HG03521 (cell line): ENCODE data around the gene OR2T8.
A peak's percentile ranks its signal among the peaks of the same experiment; 100 is the strongest.

Experiments used
- ATAC-seq: cut with Tn5 transposase; IDR thresholded peaks from one replicate; pipeline ENCODE4 v1.9.1; 2021; ENCODE audit warnings: mild to moderate bottlenecking, moderate library complexity; ENCODE audit not compliant: unreplicated experiment

The OR2T8 gene, protein sequence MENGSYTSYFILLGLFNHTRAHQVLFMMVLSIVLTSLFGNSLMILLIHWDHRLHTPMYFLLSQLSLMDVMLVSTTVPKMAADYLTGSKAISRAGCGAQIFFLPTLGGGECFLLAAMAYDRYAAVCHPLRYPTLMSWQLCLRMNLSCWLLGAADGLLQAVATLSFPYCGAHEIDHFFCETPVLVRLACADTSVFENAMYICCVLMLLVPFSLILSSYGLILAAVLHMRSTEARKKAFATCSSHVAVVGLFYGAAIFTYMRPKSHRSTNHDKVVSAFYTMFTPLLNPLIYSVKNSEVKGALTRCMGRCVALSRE

DNA sequence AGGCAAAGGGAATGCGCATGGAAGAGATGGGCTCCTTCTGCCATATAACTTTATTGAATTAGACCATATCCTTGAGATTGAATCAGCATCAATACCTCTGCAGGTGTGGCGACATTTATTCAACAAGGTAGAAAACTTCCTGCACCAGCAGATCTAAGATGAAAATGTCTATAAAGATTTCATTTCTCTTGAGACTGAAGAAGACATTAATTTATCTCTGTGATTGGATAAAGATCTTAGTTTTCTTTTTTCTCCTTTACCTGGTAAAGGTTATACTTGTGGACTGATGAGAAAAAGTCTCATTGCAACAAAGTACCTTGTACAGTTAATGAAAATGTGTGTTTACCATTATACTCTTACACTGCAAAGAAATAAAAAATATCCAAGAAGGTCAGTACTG is at the start of gene OR2T8:
Gene OR2T8 (plus strand): TSS at position 301 of the 400 bp plus-strand sequence. CDS start 766 bp downstream, outside the sequence.
- ATAC-seq, result no peak

DNA sequence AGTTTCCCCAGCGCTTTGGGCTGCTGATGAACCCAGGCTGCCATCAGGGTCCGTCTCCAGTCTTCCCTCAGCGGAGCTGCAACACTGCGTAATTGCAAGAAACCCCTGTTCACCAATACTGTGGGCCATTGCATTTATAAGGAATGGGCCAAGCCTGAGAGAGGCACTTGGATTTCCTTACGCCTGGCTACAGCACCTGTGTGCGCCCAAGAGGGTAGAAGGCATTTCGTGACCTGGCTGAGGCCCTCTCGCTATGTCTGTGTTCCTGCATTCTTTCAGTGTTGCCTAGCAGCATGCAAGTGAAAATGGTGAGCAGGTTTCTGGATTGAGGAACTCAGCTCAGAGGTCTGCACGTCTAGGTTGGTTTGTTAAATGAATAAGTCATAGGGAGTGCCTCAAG is 36.7 kb upstream of the OR2T8 start:
- ATAC-seq, result no peak

DNA sequence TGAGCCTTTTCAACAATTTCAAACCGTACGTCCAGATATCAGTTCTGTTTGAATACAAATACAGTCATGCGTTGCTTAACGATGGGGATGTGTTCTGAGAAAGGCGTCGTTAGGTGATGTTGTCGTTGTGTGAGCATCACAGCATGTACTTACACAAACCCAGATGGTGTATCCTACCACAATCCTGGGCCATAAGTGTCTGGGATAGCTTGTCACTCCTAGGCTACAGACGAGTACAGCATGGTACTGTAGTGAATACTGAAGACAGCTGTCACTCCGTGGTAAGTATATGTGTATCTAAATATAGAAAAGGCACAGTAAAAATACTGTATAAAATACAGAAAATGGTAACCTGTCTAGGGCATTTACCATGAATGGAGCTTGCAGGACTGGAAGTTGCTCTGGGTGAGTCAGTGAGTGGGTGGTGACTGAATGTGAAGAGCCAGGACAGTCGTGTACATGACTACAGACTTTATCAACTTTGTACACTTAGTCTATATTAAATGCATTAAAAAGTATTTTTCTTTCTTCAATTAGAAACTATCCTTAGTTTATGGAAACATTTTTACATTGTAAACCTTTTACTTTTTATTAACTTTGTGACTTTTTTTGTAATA is 35.1 kb upstream of the OR2T8 start:
- ATAC-seq, result no peak

DNA sequence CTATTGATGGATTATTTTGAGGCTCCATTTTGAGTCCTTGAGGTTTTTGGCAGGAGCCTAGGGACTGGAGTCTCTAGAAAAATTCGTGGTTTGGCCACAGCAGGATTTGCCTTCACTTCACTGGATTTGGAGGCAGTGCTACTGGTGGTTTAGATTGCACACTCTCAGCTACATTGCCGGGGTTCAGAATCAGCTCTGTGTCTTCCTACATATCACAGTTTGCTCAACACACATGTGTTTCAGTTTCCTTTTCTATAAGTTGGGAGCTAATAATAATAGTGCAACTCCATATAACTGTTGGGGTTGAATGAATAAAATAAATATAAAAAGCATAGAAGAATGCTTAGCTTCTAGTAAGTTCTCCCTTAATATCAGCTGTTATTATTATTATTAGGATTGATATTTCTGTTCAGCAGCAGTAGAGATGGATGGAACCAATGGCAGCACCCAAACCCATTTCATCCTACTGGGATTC is 24.9 kb upstream of the OR2T8 start, which contains the start of gene OR2W3:
Gene OR2W3 (plus strand): TSS at position 425 of the 475 bp plus-strand sequence. CDS start 0 bp downstream, at position 425.
- ATAC-seq, result no peak

DNA sequence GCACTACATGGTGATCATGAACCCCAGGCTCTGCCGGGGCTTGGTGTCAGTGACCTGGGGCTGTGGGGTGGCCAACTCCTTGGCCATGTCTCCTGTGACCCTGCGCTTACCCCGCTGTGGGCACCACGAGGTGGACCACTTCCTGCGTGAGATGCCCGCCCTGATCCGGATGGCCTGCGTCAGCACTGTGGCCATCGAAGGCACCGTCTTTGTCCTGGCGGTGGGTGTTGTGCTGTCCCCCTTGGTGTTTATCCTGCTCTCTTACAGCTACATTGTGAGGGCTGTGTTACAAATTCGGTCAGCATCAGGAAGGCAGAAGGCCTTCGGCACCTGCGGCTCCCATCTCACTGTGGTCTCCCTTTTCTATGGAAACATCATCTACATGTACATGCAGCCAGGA is 24.1 kb upstream of the OR2T8 start:
- no peak for ATAC-seq

DNA sequence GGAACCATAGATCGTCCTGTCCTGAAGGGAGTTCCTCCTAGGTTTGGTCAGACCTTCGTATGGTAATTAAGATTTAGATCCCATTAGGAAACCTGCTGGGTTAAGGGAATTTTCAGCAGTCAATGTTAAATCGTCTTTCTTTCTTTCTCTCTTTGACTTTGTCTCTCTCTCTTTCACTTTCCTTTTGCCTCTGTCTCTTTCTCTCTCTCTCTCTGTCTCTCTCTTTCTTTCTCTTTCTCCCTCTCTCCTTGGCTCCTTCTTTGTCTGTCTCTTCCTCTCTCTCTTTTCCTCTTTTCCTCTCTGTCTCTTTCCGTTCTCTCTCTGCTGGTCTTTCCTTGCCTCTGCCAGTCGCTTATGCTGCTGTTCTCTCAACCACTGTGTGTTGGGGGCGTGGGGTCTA is 15.9 kb upstream of the OR2T8 start:
- ATAC-seq, result no peak

DNA sequence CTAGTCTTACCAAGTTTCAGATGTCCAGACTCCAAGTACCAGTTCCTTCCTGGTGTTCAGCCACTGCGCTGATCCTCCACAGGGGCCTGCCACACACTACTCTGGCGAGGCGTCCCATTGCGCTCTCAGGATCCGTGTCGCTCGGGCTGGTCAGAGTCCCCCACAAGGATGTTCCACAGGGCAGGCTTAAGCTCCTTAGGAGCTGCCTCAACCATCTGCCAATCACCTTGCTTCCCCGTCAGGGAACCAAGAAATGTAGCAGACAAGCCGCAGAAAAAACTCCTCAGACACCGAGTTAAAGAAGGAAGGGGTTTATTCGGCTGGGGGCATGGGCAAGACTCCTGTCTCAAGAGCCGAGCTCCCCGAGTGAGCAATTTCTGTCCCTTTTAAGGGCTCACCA is 14.9 kb upstream of the OR2T8 start:
- no peak for ATAC-seq

DNA sequence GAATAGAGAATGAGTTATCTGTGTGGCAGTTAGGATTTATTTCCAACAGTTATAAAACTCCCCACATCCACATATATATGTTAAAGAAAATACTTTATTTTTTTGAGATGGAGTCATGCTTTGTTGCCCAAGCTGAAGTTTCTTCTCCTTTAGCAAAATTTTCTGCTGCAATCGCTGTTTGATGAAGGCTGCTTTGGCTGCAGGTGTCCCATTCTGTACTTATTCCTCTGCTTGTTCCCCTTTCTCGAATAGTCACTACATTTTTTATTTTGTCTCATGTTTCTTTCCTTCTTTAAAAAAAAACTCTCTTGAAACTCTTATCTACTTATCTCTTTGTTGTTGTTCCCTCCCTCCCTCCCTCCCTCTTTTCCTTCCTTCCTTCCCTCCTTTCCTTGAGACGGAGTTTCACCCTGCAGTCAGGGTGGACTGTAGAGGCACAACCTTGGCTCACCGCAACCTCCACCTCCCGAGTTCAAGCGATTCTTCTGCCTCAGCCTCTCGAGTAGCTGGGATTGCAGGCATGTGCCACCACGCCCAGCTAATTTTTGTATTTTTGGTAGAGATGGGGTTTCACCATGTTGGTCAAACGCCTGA is 14.0 kb upstream of the OR2T8 start:
- ATAC-seq, result no peak

DNA sequence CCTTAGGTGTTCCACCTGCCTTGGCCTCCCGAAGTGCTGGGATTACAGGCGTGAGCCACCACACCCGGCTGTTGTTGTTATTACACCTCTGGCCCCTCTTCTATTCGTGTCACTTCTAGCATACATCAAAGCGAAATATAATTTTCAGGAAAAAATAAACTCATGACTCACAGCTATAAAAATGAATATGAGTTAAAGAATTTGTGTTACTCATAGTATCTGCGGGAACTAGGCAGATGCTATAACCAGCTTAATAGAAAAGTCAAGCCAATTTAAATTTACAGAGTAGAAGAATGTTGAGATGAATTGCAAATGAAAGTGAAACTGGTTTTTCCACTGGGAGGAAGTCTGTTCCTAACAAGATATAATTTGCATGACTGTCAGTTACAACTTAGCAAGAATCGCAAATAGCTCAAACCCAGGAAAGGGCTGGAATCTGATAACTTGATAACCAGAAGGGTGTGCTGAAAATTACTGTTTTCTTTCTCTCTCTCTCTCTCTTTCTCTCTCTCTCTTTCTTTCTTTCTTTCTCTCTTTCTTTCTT is 13.5 kb upstream of the OR2T8 start:
- no peak for ATAC-seq

DNA sequence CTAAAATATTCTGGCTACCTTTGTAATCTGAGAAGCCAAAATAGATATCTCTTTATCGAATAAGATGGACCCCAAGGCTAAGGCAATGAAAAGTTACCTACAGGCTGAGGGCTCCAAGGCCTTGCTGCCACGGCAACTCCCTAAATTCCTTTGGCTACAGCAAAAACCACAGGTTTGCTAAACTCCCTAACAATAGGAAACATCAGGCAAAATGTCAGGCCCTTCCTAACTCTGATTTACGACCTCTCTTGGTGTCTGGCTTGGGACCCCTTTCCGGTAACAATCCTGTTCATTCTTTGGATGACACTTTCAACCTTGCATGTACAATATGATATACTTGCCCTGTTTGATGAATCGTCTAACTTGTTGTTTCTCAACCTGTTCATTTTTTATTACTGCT is 11.3 kb upstream of the OR2T8 start:
- ATAC-seq, result no peak

DNA sequence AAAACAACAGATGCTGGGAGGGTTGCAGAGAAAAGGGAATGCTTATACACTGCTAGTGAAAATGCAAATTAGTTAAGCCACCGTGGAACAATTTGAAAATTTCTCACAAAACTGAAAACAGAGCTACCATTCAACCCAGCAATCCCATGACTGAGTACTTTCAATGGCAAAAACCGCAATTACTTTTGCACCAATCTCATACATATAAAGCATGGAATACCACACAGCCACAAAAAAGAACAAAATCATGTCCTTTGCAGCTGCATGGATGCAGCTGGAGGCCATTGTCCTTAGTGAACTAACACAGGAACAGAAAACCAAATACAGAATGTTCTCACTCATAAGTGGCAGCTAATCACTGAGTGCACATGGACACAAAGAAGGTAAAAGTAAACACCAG is 6.3 kb upstream of the OR2T8 start:
- no peak for ATAC-seq

DNA sequence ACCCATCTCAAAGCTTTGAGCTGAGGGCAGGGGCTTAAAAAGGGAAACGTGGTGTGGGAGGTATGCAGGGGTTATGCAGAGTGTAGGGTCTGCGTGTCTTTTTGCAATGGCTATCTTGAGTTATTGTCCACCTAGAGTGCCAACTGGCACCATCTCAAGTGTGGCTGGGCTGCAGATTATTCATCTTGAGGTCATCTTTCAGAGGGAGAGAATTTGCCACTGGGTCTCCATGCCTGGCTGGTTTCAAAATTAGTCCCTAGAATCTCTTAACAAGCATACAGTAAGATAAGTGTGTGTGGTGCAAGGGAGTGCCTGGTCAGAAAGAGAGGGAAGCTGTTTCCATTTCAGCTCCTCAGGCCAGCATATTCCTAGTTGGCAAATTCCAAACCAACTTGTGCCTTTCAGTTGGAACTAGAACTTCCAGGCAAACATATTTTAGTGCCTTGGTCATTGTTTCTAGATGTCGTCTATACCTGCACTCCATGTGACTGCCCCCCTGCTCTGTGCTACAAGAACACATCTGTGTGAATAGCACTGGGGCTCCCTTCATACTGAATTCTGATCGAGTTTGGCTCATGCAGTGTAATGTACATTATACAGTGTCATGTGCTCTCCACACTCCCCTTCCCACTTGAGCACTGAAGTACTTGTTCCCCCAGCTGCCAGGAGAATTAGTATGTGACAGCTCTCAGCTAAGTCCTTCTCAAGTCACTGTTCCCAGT is 5.0 kb upstream of the OR2T8 start:
- ATAC-seq, result no peak

DNA sequence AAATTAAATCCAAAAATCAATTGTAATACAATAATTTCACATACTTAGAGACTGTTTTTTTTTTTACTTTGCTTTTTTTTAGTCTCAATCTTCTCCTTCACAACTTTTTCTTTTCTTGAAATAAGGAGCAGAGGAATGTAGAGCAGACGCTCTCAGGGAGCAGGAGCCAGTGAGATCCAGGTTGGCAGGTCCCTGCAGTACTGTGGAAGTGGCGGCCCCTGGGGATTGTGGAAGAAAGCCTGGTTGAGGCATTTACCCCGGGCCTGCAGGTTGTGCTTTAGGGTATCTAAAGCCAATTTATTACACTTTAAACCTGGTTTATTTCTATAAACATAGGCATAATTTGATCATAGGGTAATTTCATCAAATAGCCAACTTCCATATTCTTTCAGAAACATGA is 3.9 kb downstream of the OR2T8 start:
- ATAC-seq, result no peak

DNA sequence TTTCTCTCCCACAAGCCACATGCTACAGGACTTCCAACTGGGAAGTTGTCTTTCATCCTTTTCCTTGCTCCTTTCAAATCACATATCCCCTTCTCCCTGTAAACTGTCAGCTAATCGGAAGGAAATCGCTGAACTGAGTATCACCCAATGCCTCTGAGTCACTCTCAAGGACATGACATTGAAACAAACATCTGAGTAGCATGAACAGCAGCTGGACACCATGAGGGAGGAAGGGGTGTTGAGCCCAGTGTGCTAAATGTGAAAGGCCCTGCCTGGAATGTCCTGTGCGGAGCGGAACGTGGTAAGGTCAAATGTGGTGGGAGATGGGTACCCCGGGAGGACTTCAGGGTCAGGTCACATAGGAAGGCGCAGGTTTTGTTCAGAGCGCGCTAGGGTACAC is 4.8 kb downstream of the OR2T8 start, which contains the start of gene OR2AJ1:
Gene OR2AJ1 (plus strand): TSS at position 22 of the 400 bp plus-strand sequence. CDS start 8,880 bp downstream, outside the sequence.
- ATAC-seq, result no peak

DNA sequence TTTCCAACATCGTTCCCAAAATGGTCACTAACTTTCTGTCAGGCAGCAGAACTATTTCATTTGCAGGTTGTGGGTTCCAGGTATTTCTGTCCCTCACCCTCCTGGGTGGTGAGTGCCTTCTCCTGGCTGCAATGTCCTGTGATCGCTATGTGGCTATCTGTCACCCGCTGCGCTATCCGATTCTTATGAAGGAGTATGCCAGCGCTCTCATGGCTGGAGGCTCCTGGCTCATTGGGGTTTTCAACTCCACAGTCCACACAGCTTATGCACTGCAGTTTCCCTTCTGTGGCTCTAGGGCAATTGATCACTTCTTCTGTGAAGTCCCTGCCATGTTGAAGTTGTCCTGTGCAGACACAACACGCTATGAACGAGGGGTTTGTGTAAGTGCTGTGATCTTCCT is 13.9 kb downstream of the OR2T8 start:
- no peak for ATAC-seq

DNA sequence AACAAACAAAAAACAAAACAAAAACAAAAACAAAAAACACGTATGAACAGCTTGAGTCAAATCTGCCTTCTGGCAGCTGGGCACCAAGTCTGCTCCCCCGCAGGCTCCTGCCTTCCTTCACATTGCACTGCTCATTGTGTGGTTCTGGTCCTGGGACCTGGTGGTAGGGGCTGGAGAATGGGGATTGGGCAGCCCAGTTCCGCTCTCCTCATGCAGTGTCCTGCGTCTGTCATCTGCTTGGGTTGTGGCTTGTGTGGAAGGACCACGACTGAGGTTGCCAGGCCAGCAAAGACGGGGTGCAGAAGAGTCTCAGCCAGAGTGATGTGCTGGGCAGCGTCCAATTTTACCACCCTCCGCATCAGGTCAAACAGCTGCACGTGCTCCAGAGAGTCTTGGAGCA is 15.7 kb downstream of the OR2T8 start:
- no peak for ATAC-seq

DNA sequence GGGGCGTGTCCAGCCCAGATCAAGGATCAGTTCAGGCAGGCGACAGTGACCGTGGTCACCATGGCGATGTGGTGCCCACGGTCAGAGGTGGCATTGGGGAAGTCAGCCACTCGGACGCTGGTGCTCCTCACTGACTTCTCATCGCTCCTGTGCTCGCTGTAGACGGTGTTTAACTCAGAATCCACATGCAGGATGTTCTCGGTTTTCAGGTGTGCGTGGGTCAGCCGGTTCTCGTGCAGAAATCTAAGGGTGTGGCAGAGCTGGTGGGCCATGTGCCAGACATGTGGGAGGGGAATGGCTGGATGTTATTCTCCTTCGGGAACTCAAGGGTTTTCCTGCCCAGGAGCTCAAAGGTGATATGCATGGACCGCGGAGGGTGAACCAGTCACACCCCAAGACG is 16.4 kb downstream of the OR2T8 start:
- ATAC-seq, result no peak

DNA sequence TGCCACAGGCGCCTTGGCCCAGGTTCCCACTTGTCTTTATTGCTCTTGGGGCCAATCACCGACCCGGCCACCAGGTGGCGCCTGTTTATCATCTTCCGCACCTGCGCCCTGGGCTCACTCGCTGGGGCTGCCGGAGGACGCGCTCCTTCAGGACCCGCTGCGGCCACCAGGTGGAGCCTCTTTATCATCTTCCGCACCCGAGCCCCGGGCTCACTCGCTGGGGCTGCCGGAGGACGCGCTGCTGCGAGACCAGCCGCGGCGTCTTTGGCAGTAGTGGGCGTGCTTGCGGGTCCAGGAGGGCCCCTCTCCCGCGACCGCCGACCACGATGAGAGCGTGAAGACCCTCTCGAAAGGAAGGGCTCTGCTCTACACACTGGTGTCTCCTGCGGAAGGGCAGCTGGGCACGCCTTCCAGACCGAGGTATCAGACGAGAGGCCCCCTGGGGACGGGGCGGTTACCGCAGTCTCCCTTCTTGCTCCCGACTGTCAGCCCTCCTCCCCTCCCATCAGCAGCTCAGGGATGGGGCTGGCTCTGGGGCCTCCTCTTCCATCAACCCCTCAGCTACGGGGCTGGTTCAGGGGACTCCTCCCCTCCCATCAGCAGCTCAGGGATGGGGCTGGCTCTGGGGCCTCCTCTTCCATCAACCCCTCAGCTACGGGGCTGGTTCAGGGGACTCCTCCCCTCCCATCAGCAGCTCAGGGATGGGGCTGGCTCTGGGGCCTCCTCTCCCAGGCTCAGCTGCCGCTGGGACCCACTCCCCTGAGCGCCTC is 17.1 kb downstream of the OR2T8 start:
- ATAC-seq, result peak; percentile 100

DNA sequence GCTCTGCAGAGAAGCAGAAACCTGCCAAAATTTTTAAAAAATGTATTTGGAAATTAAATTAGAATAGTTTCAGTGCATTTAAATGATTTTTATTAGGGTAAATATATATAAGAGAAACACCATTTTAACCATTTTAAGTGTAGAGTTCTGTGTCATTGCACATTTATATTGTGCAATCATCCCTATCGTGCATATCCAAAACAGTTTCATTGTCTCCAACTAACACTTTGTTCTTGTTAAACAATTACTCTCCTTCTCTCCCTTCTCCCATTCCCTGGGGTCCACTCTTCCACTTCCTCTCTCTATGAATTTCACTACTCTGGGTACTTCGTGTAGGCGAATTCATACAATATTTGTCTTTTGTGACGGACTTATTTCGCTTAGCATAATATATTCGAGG is 22.6 kb downstream of the OR2T8 start:
- ATAC-seq, result no peak

DNA sequence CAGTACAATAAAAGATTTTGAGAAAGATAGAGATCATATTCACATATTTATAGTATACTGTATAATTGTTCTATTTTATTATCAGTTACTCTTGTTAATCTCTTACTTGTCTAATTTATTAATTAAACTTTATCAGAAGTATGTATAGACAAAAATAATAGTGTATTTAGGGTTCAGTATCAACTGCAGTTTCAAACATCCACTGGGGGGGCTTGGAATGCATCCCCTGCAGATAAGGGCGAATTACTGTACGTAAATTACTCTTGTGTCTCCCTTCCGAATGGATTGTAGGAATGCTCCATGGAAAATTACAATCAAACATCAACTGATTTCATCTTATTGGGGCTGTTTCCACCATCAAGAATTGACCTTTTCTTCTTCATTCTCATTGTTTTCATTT is 28.5 kb downstream of the OR2T8 start, which contains the start of gene OR2L8:
Gene OR2L8 (plus strand): TSS at position 301 of the 400 bp plus-strand sequence. CDS start 0 bp downstream, at position 301.
- ATAC-seq, result no peak
